Lower leg skin (tissue), 3 donors: ENCODE results near the gene SEC63.

Experiments
- POLR2A ChIP-seq, 2 donors: fragments of 450-650 bp; IDR thresholded peaks; one replicate each; pipeline ENCODE4 v1.6.1; 2016 to 2017; ENCODE audit warnings: antibody characterized with exemption in 2 of 2, mild to moderate bottlenecking in 1 of 2, moderate library complexity in 1 of 2
- TF ChIP-seq, protein P1 (sequence below), 3 donors: fragments of 450-650 bp; IDR thresholded peaks; one replicate each; pipeline ENCODE4 v1.5.1; 2016; ENCODE audit warnings: antibody characterized with exemption in 3 of 3, mild to moderate bottlenecking in 3 of 3, moderate library complexity in 2 of 3

DNA sequence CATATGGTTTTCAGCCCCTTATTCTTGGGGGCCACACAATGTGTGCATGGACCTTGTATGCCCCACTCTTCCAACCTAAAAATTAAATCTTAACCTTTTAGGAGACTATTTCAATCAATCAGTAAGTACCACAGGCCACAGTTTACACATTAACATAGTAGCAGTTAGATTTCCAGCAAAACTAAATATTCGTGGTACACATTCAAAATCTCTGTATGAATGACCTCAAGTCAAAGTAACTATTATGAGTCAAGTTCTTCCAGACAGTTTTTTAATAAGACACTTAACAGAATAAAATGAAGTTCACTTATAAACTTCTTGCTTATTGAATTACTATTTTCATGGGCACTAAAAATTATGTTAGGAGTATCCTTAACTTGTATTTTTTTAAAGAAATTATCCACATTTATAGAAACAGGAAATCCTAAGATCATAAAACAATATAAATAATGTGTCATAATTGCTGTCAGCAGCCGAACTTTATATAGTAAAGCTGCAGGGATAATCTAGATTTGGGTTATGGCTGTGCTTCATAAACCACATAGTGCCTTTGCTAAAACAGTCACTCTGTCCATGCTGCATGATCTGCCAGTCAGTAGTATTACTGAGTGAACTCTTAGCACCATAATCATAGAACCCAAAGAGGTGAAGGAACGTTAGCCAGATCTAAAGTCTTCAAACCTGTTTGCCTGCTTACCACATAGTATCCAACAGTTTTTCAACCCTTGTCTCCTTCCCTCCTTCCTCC is 21.7 kb downstream of the SEC63 start:
- TF ChIP-seq, protein P1, sequence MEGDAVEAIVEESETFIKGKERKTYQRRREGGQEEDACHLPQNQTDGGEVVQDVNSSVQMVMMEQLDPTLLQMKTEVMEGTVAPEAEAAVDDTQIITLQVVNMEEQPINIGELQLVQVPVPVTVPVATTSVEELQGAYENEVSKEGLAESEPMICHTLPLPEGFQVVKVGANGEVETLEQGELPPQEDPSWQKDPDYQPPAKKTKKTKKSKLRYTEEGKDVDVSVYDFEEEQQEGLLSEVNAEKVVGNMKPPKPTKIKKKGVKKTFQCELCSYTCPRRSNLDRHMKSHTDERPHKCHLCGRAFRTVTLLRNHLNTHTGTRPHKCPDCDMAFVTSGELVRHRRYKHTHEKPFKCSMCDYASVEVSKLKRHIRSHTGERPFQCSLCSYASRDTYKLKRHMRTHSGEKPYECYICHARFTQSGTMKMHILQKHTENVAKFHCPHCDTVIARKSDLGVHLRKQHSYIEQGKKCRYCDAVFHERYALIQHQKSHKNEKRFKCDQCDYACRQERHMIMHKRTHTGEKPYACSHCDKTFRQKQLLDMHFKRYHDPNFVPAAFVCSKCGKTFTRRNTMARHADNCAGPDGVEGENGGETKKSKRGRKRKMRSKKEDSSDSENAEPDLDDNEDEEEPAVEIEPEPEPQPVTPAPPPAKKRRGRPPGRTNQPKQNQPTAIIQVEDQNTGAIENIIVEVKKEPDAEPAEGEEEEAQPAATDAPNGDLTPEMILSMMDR (IDR thresholded peaks at IDR 0.05), result no peak
- TF ChIP-seq POLR2A (IDR thresholded peaks at IDR 0.05), result no peak
